K562 (cell line): Measurements from ENCODE around the gene ARHGAP9. TPM values are rescaled to one million over a fixed set of nuclear protein-coding genes. Genes with fewer than 3 reads are reported as not detected.

Experiments used
- BCL6 ChIP-seq: fragments of 250-450 bp; sonication (Bioruptor Pico); IDR thresholded peaks from 2 replicates; pipeline ENCODE4 v1.4.0; 2020
- CBX2 ChIP-seq: fragments of 200-600 bp; sonication (generic); IDR thresholded peaks from one replicate; pipeline ENCODE4 v1.6.1; 2012; ENCODE audit warnings: mild to moderate bottlenecking, low read length, inconsistent platforms; ENCODE audit not compliant: insufficient read depth, poor library complexity, severe bottlenecking
- GABPB2 ChIP-seq: fragments of 250-450 bp; sonication (Bioruptor Pico); conservative IDR thresholded peaks from 2 replicates; pipeline ENCODE4 v1.5.1; 2021; ENCODE audit warnings: mild to moderate bottlenecking
- HDGF ChIP-seq: fragments of 450-650 bp; IDR thresholded peaks from 2 replicates; pipeline ENCODE4 v1.6.1; 2016
- JUN ChIP-seq, 2 experiments: sonication (generic) in 1 of 2; formaldehyde crosslinking in 1 of 2; IDR thresholded peaks; 2 replicates each; pipeline versions ENCODE4 v1.6.1 to v1.8.0; 2012 to 2022; ENCODE audit warnings: borderline replicate concordance in 2 of 2, mild to moderate bottlenecking in 2 of 2, improper control_type of control experiment in 1 of 2, low read depth in 1 of 2, low read length in 1 of 2, missing genetic modification reagents in 1 of 2
- MAFG ChIP-seq: fragments of 450-650 bp; conservative IDR thresholded peaks from 2 replicates; pipeline ENCODE4 v1.6.1; 2016; ENCODE audit warnings: missing genetic modification characterization, missing compliant biosample characterization
- MCM7 ChIP-seq, 2 experiments: fragments of 450-650 bp; IDR thresholded peaks; 2 replicates each; pipeline ENCODE4 v1.6.1; 2016 to 2018
- MEF2D ChIP-seq: conservative IDR thresholded peaks from 2 replicates; pipeline ENCODE4 v1.6.1; 2016; ENCODE audit warnings: low read depth, missing genetic modification characterization, missing compliant biosample characterization
- PRPF4 ChIP-seq: fragments of 200-400 bp; formaldehyde crosslinking; IDR thresholded peaks from one replicate; pipeline ENCODE4 v1.6.1; 2017; ENCODE audit warnings: low read length, low read depth, mild to moderate bottlenecking; ENCODE audit not compliant: insufficient read depth, poor library complexity, severe bottlenecking
- RBFOX2 ChIP-seq: fragments of 200-400 bp; formaldehyde crosslinking; IDR thresholded peaks from 2 replicates; pipeline ENCODE4 v1.6.1; 2017; ENCODE audit warnings: low read depth, mild to moderate bottlenecking, low read length, moderate library complexity
- RBM34 ChIP-seq: fragments of 200-400 bp; formaldehyde crosslinking; IDR thresholded peaks from 2 replicates; pipeline ENCODE4 v1.6.1; 2018; ENCODE audit warnings: low read length, borderline replicate concordance; ENCODE audit not compliant: insufficient read depth
- SMARCA4 ChIP-seq: fragments of 450-650 bp; IDR thresholded peaks from 2 replicates; pipeline ENCODE4 v1.6.1; 2016
- ZKSCAN1 ChIP-seq: fragments of 150-350 bp; IDR thresholded peaks from 2 replicates; pipeline ENCODE4 v1.6.1; 2016; ENCODE audit warnings: low read depth, low read length
- ZNF3 ChIP-seq: fragments of 250-450 bp; sonication (Bioruptor Pico); IDR thresholded peaks from 2 replicates; pipeline ENCODE4 v1.5.0; 2021; ENCODE audit warnings: mild to moderate bottlenecking, moderate library complexity
- polyA plus RNA-seq, 8 experiments: library from polyadenylated mRNA; depleted of rRNA in 4 of 8; stranded (reverse) in 5 of 8; unstranded in 3 of 8; fragments of >200 nt; fragmentation: Nextera tagmentation in 2 of 8; fragmentation: Illumina TruSeq in 1 of 8; extraction: Ambion mirVana in 2 of 8; extraction: Trizol in 1 of 8; gene quantifications; 2 replicates each; pipeline versions ENCODE4 v1.2.1 to v1.2.3, GENCODE V29; 2011 to 2014; ENCODE audit warnings: inconsistent platforms in 1 of 8, missing spikeins in 1 of 8
- total RNA-seq, 7 experiments: library from RNA; depleted of rRNA in 6 of 7; stranded (reverse); fragments of >200 nt in 6 of 7; fragmentation: Illumina TruSeq in 2 of 7; extraction: Trizol in 2 of 7; gene quantifications; 2 replicates each; pipeline versions ENCODE4 v1.2.1 to v1.2.3, GENCODE V29; 2011 to 2021; ENCODE audit warnings: low replicate concordance in 1 of 7
- TF ChIP-seq, protein P1 (sequence below): fragments of 450-650 bp; formaldehyde crosslinking; IDR thresholded peaks from 2 replicates; pipeline ENCODE4 v1.4.0; 2022; ENCODE audit warnings: missing genetic modification characterization
- TF ChIP-seq, protein P2 (sequence below), 2 experiments: fragments of 450-650 bp; IDR thresholded peaks; 2 replicates each; pipeline ENCODE4 v1.6.1; 2018; ENCODE audit warnings: mild to moderate bottlenecking in 2 of 2, low read depth in 1 of 2; ENCODE audit not compliant: partially characterized antibody in 2 of 2
- TF ChIP-seq, protein P3 (sequence below): fragments of 250-450 bp; sonication (Bioruptor Pico); IDR thresholded peaks from 2 replicates; pipeline ENCODE4 v1.4.0; 2020; ENCODE audit warnings: mild to moderate bottlenecking, moderate library complexity, borderline replicate concordance
- TF ChIP-seq, protein P4 (sequence below): fragments of 450-650 bp; IDR thresholded peaks from 2 replicates; pipeline ENCODE4 v1.6.1; 2017; ENCODE audit warnings: mild to moderate bottlenecking, moderate library complexity

Gene ARHGAP9
- total and polyA plus RNA-seq, 9 of the 15 experiments (the other 6 are each of a cell fraction or from before 2014, with no cell fraction given) = 1.5 to 10.2 (median 5.1) TPM

DNA sequence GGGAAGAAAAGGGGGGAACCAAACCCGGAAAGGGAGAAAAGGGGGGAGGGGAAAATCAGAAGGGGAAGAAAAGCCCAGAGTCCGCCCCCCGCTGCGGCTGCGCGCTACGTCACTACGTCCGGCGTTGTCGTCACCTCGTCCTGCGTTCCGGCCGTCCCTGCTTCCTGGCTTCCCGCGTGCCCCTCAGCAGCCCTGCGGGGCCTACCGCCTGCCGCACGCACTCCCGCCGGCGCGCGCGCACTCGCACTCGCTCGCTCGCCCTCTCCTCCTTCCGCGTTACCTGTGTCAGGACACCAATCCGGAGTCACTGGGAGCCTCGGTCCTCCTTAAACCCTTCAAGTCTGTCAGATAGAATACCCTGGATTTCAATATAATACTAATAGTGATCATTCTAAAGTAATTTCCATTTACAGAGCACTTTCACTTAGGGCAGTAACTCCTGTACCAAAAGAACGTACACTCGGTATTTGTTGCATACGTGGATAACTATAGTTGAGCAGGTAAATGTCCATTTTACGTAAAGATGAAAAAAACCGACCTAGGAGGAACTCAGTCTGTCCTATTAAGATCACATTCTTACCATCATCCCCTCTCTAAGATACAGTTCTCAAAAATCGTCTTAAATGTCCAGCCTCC lies 48.6 kb downstream of the ARHGAP9 start, which contains the start of gene R3HDM2 (continued):
- TF ChIP-seq, protein P1, sequence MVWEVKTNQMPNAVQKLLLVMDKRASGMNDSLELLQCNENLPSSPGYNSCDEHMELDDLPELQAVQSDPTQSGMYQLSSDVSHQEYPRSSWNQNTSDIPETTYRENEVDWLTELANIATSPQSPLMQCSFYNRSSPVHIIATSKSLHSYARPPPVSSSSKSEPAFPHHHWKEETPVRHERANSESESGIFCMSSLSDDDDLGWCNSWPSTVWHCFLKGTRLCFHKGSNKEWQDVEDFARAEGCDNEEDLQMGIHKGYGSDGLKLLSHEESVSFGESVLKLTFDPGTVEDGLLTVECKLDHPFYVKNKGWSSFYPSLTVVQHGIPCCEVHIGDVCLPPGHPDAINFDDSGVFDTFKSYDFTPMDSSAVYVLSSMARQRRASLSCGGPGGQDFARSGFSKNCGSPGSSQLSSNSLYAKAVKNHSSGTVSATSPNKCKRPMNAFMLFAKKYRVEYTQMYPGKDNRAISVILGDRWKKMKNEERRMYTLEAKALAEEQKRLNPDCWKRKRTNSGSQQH (CRISPR knock-in tag) = no peak
- no peak for TF ChIP-seq HDGF
- TF ChIP-seq MCM7 (IDR thresholded peaks at IDR 0.05) = no peak
- no peak for TF ChIP-seq MEF2D (tag)
- no peak for TF ChIP-seq PRPF4
- TF ChIP-seq JUN (IDR thresholded peaks at IDR 0.05; ENCODE audit: borderline replicate concordance, low read depth, low read length) = peak; percentile 62; the same call in 1 of the 2 replicates
- peak; percentile 82; the same call in 1 of the 2 replicates for TF ChIP-seq JUN (CRISPR knock-in tag; IDR thresholded peaks at IDR 0.05; ENCODE audit: borderline replicate concordance)
- TF ChIP-seq SMARCA4 = no peak
- TF ChIP-seq, protein P2, sequence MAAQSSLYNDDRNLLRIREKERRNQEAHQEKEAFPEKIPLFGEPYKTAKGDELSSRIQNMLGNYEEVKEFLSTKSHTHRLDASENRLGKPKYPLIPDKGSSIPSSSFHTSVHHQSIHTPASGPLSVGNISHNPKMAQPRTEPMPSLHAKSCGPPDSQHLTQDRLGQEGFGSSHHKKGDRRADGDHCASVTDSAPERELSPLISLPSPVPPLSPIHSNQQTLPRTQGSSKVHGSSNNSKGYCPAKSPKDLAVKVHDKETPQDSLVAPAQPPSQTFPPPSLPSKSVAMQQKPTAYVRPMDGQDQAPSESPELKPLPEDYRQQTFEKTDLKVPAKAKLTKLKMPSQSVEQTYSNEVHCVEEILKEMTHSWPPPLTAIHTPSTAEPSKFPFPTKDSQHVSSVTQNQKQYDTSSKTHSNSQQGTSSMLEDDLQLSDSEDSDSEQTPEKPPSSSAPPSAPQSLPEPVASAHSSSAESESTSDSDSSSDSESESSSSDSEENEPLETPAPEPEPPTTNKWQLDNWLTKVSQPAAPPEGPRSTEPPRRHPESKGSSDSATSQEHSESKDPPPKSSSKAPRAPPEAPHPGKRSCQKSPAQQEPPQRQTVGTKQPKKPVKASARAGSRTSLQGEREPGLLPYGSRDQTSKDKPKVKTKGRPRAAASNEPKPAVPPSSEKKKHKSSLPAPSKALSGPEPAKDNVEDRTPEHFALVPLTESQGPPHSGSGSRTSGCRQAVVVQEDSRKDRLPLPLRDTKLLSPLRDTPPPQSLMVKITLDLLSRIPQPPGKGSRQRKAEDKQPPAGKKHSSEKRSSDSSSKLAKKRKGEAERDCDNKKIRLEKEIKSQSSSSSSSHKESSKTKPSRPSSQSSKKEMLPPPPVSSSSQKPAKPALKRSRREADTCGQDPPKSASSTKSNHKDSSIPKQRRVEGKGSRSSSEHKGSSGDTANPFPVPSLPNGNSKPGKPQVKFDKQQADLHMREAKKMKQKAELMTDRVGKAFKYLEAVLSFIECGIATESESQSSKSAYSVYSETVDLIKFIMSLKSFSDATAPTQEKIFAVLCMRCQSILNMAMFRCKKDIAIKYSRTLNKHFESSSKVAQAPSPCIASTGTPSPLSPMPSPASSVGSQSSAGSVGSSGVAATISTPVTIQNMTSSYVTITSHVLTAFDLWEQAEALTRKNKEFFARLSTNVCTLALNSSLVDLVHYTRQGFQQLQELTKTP (IDR thresholded peaks at IDR 0.05; ENCODE audit: low read depth in 1 of 2, partially characterized antibody in 2 of 2) = no peak
- no peak for TF ChIP-seq MAFG (tag)
- TF ChIP-seq BCL6 (CRISPR knock-in tag) = no peak
- TF ChIP-seq, protein P3, sequence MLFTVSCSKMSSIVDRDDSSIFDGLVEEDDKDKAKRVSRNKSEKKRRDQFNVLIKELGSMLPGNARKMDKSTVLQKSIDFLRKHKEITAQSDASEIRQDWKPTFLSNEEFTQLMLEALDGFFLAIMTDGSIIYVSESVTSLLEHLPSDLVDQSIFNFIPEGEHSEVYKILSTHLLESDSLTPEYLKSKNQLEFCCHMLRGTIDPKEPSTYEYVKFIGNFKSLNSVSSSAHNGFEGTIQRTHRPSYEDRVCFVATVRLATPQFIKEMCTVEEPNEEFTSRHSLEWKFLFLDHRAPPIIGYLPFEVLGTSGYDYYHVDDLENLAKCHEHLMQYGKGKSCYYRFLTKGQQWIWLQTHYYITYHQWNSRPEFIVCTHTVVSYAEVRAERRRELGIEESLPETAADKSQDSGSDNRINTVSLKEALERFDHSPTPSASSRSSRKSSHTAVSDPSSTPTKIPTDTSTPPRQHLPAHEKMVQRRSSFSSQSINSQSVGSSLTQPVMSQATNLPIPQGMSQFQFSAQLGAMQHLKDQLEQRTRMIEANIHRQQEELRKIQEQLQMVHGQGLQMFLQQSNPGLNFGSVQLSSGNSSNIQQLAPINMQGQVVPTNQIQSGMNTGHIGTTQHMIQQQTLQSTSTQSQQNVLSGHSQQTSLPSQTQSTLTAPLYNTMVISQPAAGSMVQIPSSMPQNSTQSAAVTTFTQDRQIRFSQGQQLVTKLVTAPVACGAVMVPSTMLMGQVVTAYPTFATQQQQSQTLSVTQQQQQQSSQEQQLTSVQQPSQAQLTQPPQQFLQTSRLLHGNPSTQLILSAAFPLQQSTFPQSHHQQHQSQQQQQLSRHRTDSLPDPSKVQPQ (CRISPR knock-in tag) = no peak
- no peak for TF ChIP-seq ZNF3 (CRISPR knock-in tag)
- TF ChIP-seq ZKSCAN1 = peak; percentile 63; the same call in 1 of the 2 replicates
- no peak for TF ChIP-seq GABPB2 (CRISPR knock-in tag)
- no peak for TF ChIP-seq RBM34
- TF ChIP-seq, protein P4, sequence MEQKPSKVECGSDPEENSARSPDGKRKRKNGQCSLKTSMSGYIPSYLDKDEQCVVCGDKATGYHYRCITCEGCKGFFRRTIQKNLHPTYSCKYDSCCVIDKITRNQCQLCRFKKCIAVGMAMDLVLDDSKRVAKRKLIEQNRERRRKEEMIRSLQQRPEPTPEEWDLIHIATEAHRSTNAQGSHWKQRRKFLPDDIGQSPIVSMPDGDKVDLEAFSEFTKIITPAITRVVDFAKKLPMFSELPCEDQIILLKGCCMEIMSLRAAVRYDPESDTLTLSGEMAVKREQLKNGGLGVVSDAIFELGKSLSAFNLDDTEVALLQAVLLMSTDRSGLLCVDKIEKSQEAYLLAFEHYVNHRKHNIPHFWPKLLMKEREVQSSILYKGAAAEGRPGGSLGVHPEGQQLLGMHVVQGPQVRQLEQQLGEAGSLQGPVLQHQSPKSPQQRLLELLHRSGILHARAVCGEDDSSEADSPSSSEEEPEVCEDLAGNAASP = no peak
- TF ChIP-seq RBFOX2 = peak; percentile 99
- no peak for TF ChIP-seq CBX2
